Activated CD8-positive, alpha-beta memory T cell treated with anti-CD3 and anti-CD28 coated beads for 4 hours (primary cell): ENCODE results near the gene SKAP1.
"Not testable (repeated sequence)": the region's sequence is repeated elsewhere in the genome, so short reads cannot be mapped to it uniquely, and the experiment has no call there.

Experiments used
- DNase-seq, 2 donors: peaks; one replicate each; pipeline ENCODE4 v3.0.0-alpha.2; 2020; ENCODE audit warnings: low read depth in 2 of 2

Gene SKAP1

GRCh38 chr17:48211787-48212186 is 218.2 kb downstream of the SKAP1 start:
- no peak for DNase-seq

- DNase-seq, result no peak
Observed at GRCh38 chr17:48211011-48211410, 219.0 kb downstream of the SKAP1 start.

GRCh38 chr17:48209973-48210372 is 220.0 kb downstream of the SKAP1 start:
- DNase-seq, result no peak

GRCh38 chr17:48207776-48208544 is 222.1 kb downstream of the SKAP1 start:
- DNase-seq, result no peak

- DNase-seq, result not testable (repeated sequence)
Observed at GRCh38 chr17:48207036-48207435, 223.0 kb downstream of the SKAP1 start.

GRCh38 chr17:48202959-48203358 is 227.1 kb downstream of the SKAP1 start:
- no peak for DNase-seq

GRCh38 chr17:48198950-48199541 is 231.0 kb downstream of the SKAP1 start:
- DNase-seq, result no peak

GRCh38 chr17:48195910-48196309 is 234.1 kb downstream of the SKAP1 start:
- DNase-seq, result no peak

GRCh38 chr17:48194097-48194550 is 235.9 kb downstream of the SKAP1 start:
- DNase-seq, result no peak

GRCh38 chr17:48192321-48192731 is 237.7 kb downstream of the SKAP1 start:
- no peak for DNase-seq

- DNase-seq, result no peak
Observed at GRCh38 chr17:48191362-48191761, 238.7 kb downstream of the SKAP1 start.

- no peak for DNase-seq
Observed at GRCh38 chr17:48190871-48191270, 239.1 kb downstream of the SKAP1 start.

- DNase-seq, result no peak
Observed at GRCh38 chr17:48187872-48188608, 242.0 kb downstream of the SKAP1 start.

GRCh38 chr17:48186317-48186716 is 243.7 kb downstream of the SKAP1 start:
- not testable (repeated sequence) for DNase-seq

GRCh38 chr17:48184721-48185120 is 245.3 kb downstream of the SKAP1 start:
- no peak for DNase-seq

GRCh38 chr17:48181653-48182052 is 248.4 kb downstream of the SKAP1 start:
- no peak for DNase-seq

- no peak for DNase-seq
Observed at GRCh38 chr17:48180842-48181629, 249.0 kb downstream of the SKAP1 start.

- no peak for DNase-seq
Observed at GRCh38 chr17:48179071-48179945, 250.7 kb downstream of the SKAP1 start.

GRCh38 chr17:48178317-48178716 is 251.7 kb downstream of the SKAP1 start:
- DNase-seq, result no peak

- no peak for DNase-seq
Observed at GRCh38 chr17:48177816-48178215, 252.2 kb downstream of the SKAP1 start.

- DNase-seq, result no peak
Observed at GRCh38 chr17:48176471-48176855, 253.6 kb downstream of the SKAP1 start.
